K562 (cell line): Measurements from ENCODE around the gene FKBP9. TPM values are rescaled to one million over a fixed set of nuclear protein-coding genes. Genes with fewer than 3 reads are reported as not detected.

Experiments
- BCL6 ChIP-seq: fragments of 250-450 bp; sonication (Bioruptor Pico); IDR thresholded peaks from 2 replicates; pipeline ENCODE4 v1.4.0; 2020
- EGR1 ChIP-seq: fragments of 450-650 bp; conservative IDR thresholded peaks from 2 replicates; pipeline ENCODE4 v1.6.1; 2017; ENCODE audit warnings: mild to moderate bottlenecking
- POLR2H ChIP-seq: IDR thresholded peaks from 2 replicates; pipeline ENCODE4 v1.6.1; 2016; ENCODE audit warnings: missing genetic modification characterization, low read depth, mild to moderate bottlenecking, control low read depth, missing compliant biosample characterization, moderate library complexity
- PREB ChIP-seq: sonication (generic); formaldehyde crosslinking; IDR thresholded peaks from 2 replicates; pipeline ENCODE4 v1.8.1; 2023; ENCODE audit warnings: mild to moderate bottlenecking, missing genetic modification reagents
- RBM14 ChIP-seq: fragments of 200-400 bp; formaldehyde crosslinking; IDR thresholded peaks from 2 replicates; pipeline ENCODE4 v1.6.1; 2018; ENCODE audit warnings: low read depth, mild to moderate bottlenecking, low read length, moderate library complexity, borderline replicate concordance; ENCODE audit not compliant: insufficient read depth
- SP1 ChIP-seq: sonication (generic); formaldehyde crosslinking; IDR thresholded peaks from 2 replicates; pipeline ENCODE4 v1.8.1; 2022; ENCODE audit warnings: mild to moderate bottlenecking, missing genetic modification reagents
- TGIF2 ChIP-seq: sonication (generic); formaldehyde crosslinking; IDR thresholded peaks from 2 replicates; pipeline ENCODE4 v1.8.1; 2022; ENCODE audit warnings: mild to moderate bottlenecking, missing genetic modification reagents, moderate library complexity
- USF2 ChIP-seq: sonication (generic); formaldehyde crosslinking; IDR thresholded peaks from 2 replicates; pipeline ENCODE4 v1.5.0; 2020; ENCODE audit warnings: missing genetic modification reagents
- ZNF146 ChIP-seq: IDR thresholded peaks from one replicate; pipeline ENCODE4 v1.6.1; 2018; ENCODE audit warnings: missing compliant biosample characterization; ENCODE audit not compliant: unreplicated experiment
- ZNF212 ChIP-seq: fragments of 450-650 bp; formaldehyde crosslinking; IDR thresholded peaks from 2 replicates; pipeline ENCODE4 v1.4.0; 2020; ENCODE audit warnings: mild to moderate bottlenecking
- ZNF263 ChIP-seq: sonication (generic); formaldehyde crosslinking; IDR thresholded peaks from 2 replicates; pipeline ENCODE4 v1.8.0; 2022; ENCODE audit warnings: mild to moderate bottlenecking, missing genetic modification reagents, borderline replicate concordance
- ZNF324 ChIP-seq: fragments of 250-450 bp; sonication (Bioruptor Pico); IDR thresholded peaks from 2 replicates; pipeline ENCODE4 v1.4.0; 2020; ENCODE audit warnings: mild to moderate bottlenecking
- ZNF407 ChIP-seq: fragments of 450-650 bp; IDR thresholded peaks from 2 replicates; pipeline ENCODE4 v1.6.1; 2016; ENCODE audit warnings: low read depth
- polyA plus RNA-seq, 8 experiments: library from polyadenylated mRNA; depleted of rRNA in 4 of 8; stranded (reverse) in 5 of 8; unstranded in 3 of 8; fragments of >200 nt; fragmentation: Nextera tagmentation in 2 of 8; fragmentation: Illumina TruSeq in 1 of 8; extraction: Ambion mirVana in 2 of 8; extraction: Trizol in 1 of 8; gene quantifications; 2 replicates each; pipeline versions ENCODE4 v1.2.1 to v1.2.3, GENCODE V29; 2011 to 2014; ENCODE audit warnings: inconsistent platforms in 1 of 8, missing spikeins in 1 of 8
- total RNA-seq, 7 experiments: library from RNA; depleted of rRNA in 6 of 7; stranded (reverse); fragments of >200 nt in 6 of 7; fragmentation: Illumina TruSeq in 2 of 7; extraction: Trizol in 2 of 7; gene quantifications; 2 replicates each; pipeline versions ENCODE4 v1.2.1 to v1.2.3, GENCODE V29; 2011 to 2021; ENCODE audit warnings: low replicate concordance in 1 of 7
- TF ChIP-seq, protein P1 (sequence below): fragments of 450-650 bp; conservative IDR thresholded peaks from 2 replicates; pipeline ENCODE4 v1.6.1; 2016; ENCODE audit warnings: missing genetic modification characterization, low read depth, mild to moderate bottlenecking, control low read depth, missing compliant biosample characterization

FKBP9 gene
- total and polyA plus RNA-seq, 9 of the 15 experiments (the other 6 are each of a cell fraction or from before 2014, with no cell fraction given), result 5.9 to 23.7 (median 15.8) TPM

GRCh38 chr7:32942415-32943251 lies 14.6 kb upstream of the FKBP9 start (continued):
- peak; percentile 76; the same call in 1 of the 2 replicates for TF ChIP-seq PREB
- TF ChIP-seq RBM14, result 0 out of 2 replicates have a peak, but pooled peaks have one; percentile 75
- TF ChIP-seq ZNF407, result no peak
- no peak for TF ChIP-seq ZNF324 (CRISPR knock-in tag)
- TF ChIP-seq, protein P1, sequence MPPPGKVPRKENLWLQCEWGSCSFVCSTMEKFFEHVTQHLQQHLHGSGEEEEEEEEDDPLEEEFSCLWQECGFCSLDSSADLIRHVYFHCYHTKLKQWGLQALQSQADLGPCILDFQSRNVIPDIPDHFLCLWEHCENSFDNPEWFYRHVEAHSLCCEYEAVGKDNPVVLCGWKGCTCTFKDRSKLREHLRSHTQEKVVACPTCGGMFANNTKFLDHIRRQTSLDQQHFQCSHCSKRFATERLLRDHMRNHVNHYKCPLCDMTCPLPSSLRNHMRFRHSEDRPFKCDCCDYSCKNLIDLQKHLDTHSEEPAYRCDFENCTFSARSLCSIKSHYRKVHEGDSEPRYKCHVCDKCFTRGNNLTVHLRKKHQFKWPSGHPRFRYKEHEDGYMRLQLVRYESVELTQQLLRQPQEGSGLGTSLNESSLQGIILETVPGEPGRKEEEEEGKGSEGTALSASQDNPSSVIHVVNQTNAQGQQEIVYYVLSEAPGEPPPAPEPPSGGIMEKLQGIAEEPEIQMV, result no peak
- TF ChIP-seq ZNF263 (CRISPR knock-in tag), result no peak; the same call in 1 of the 2 replicates
- TF ChIP-seq ZNF212 (CRISPR knock-in tag), result no peak
- TF ChIP-seq TGIF2, result no peak
- no peak for TF ChIP-seq USF2 (CRISPR knock-in tag)
- TF ChIP-seq SP1 (CRISPR knock-in tag), result 0 out of 2 replicates have a peak, but pooled peaks have one; percentile 36
- TF ChIP-seq EGR1, result peak; percentile 85
- TF ChIP-seq BCL6, result no peak
- TF ChIP-seq ZNF146, result no peak
- peak; percentile 49 for TF ChIP-seq POLR2H (tag)
